ENCODE data around the gene ZSCAN18.

- TF ChIP-seq CTCF (IDR thresholded peaks at IDR 0.05; ENCODE audit: low read length) (no peak), EZH2 (IDR thresholded peaks at IDR 0.05; ENCODE audit: borderline replicate concordance, low read length) (no peak)
Observed at GRCh38 chr19:58097781-58098681, at the start of gene ZSCAN18.

Measured in OCI-LY1 (cell line).